Left cardiac atrium (tissue), 4 donors: Measurements from ENCODE around the gene CCL7. TPM values are rescaled to one million over a fixed set of nuclear protein-coding genes. Genes with fewer than 3 reads are reported as not detected.

ENCODE experiments used
- ATAC-seq, 2 donors: fragments of 200-7000 bp; cut with Tn5 transposase; one replicate each; pipeline ENCODE4 v1.9.1; 2020; ENCODE audit warnings: mild to moderate bottlenecking in 2 of 2, moderate library complexity in 2 of 2
- DNase-seq: peaks from one replicate; pipeline ENCODE4 v3.0.0-alpha.2; 2020
- intact Hi-C, 2 donors: fragments of 100-400 bp; cut with DNase I; formaldehyde crosslinking; loops; one replicate each; pipeline versions ENCODE4 v1.14.1 to v1.15.1; 2022 to 2023
- total RNA-seq, 2 donors: library from RNA; stranded (reverse); fragmentation: NEBNext Ultra II Directional; extraction: Animal tissue kit (Norgen Biotek cat#: 25700); gene quantifications; one replicate each; pipeline ENCODE4 v1.2.1, GENCODE V29; 2021
- donor health status: DM: no; HTN: yes; CAD: no.
- donor health status: DM: no; HTN: yes; CAD: no; lungs with severe emphysema.
- donor health status: DM: yes; HTN: yes; CAD: no.
- donor health status: Dilated cardiomyopathy.

CCL7 gene
- total RNA-seq, 2 donors from 2014 or later = not detected

GRCh38 chr17:34243364-34244320, 26.4 kb upstream of the CCL7 start:
- intact Hi-C loops = no loop called here
- DNase-seq (no peak), ATAC-seq (no peak)

GRCh38 chr17:34245351-34245905, 24.6 kb upstream of the CCL7 start:
- DNase-seq (no peak), ATAC-seq (no peak)
- intact Hi-C loops = loop anchor here in 1 of 2 donors (5.0 kb wide), 1 partner anchor 62 kb away; no protein-coding TSS in a partner anchor

- peak in 1 of 2 donors; percentile 7 for ATAC-seq
- intact Hi-C loops = loop anchor here in 1 of 2 donors (5.0 kb wide), 1 partner anchor 61 kb away; no protein-coding TSS in a partner anchor
- DNase-seq = no peak
Observed at GRCh38 chr17:34246446-34246845, 23.6 kb upstream of the CCL7 start.

- intact Hi-C loops = loop anchor here in 1 of 2 donors (5.0 kb wide), 1 partner anchor 60 kb away; no protein-coding TSS in a partner anchor
- ATAC-seq (no peak), DNase-seq (no peak)
Observed at GRCh38 chr17:34246881-34247280, 23.1 kb upstream of the CCL7 start.

GRCh38 chr17:34248511-34249024, 21.5 kb upstream of the CCL7 start:
- ATAC-seq = peak in 1 of 2 donors; percentile 7
- intact Hi-C loops = loop anchor here in 1 of 2 donors (5.0 kb wide), 1 partner anchor 59 kb away; no protein-coding TSS in a partner anchor
- no peak for DNase-seq

GRCh38 chr17:34249061-34249460, 21.0 kb upstream of the CCL7 start:
- intact Hi-C loops = loop anchor here in 1 of 2 donors (5.0 kb wide), 1 partner anchor 58 kb away; no protein-coding TSS in a partner anchor
- ATAC-seq (no peak), DNase-seq (no peak)

- intact Hi-C loops = loop anchor here in 1 of 2 donors (5.0 kb wide), 1 partner anchor 58 kb away; no protein-coding TSS in a partner anchor
- no peak for DNase-seq
- ATAC-seq = peak in 1 of 2 donors; percentile 2
Observed at GRCh38 chr17:34249478-34249877, 20.5 kb upstream of the CCL7 start.

GRCh38 chr17:34251186-34251585, 18.8 kb upstream of the CCL7 start:
- DNase-seq (no peak), ATAC-seq (no peak)
- intact Hi-C loops = no loop called here

- ATAC-seq = peak; percentile 28 to 39
- DNase-seq = no peak
- intact Hi-C loops = no loop called here
Observed at GRCh38 chr17:34252095-34252443, 18.0 kb upstream of the CCL7 start.

GRCh38 chr17:34252444-34253138, 17.4 kb upstream of the CCL7 start:
- intact Hi-C loops = no loop called here
- ATAC-seq (peak; percentile 75 to 88), DNase-seq (peak; percentile 97)

GRCh38 chr17:34253139-34253525, 16.9 kb upstream of the CCL7 start:
- no peak for ATAC-seq
- DNase-seq = no peak
- intact Hi-C loops = no loop called here

GRCh38 chr17:34254146-34254545, 15.9 kb upstream of the CCL7 start:
- ATAC-seq = peak; percentile 38 to 39
- intact Hi-C loops = no loop called here
- no peak for DNase-seq

GRCh38 chr17:34254651-34255380, 15.2 kb upstream of the CCL7 start, which contains the start of gene CCL2:
Gene CCL2, plus strand, starts transcription at chr17:34255285. Its CDS starts 65 bp downstream, at chr17:34255350.
- intact Hi-C loops = loop anchor here in 1 of 2 donors (5.0 kb wide), 1 partner anchor 53 kb away; no protein-coding TSS in a partner anchor
- DNase-seq = peak; percentile 84
- ATAC-seq = peak; percentile 62 to 74

- intact Hi-C loops = loop anchor here in 1 of 2 donors (5.0 kb wide), 1 partner anchor 53 kb away; no protein-coding TSS in a partner anchor
- no peak for DNase-seq
- peak in 1 of 2 donors; percentile 0 for ATAC-seq
Observed at GRCh38 chr17:34255381-34255732, 14.7 kb upstream of the CCL7 start.

GRCh38 chr17:34255841-34256240, 14.2 kb upstream of the CCL7 start:
- ATAC-seq (no peak), DNase-seq (no peak)
- intact Hi-C loops = loop anchor here in 1 of 2 donors (5.0 kb wide), 1 partner anchor 54 kb away; no protein-coding TSS in a partner anchor

- DNase-seq (no peak), ATAC-seq (no peak)
- intact Hi-C loops = loop anchor here in 1 of 2 donors (5.0 kb wide), 1 partner anchor 55 kb away; no protein-coding TSS in a partner anchor
Observed at GRCh38 chr17:34257299-34257985, 12.6 kb upstream of the CCL7 start.

GRCh38 chr17:34257986-34258326, 12.1 kb upstream of the CCL7 start:
- DNase-seq (no peak), ATAC-seq (no peak)
- intact Hi-C loops = loop anchor here in 1 of 2 donors (5.0 kb wide), 1 partner anchor 56 kb away; no protein-coding TSS in a partner anchor

- DNase-seq = no peak
- intact Hi-C loops = loop anchor here in 1 of 2 donors (5.0 kb wide), 1 partner anchor 57 kb away; no protein-coding TSS in a partner anchor
- ATAC-seq = no peak
Observed at GRCh38 chr17:34259146-34259545, 10.9 kb upstream of the CCL7 start.
